ENCODE measurements around the gene SORCS3. TPM values are rescaled to one million over a fixed set of nuclear protein-coding genes. Genes with fewer than 3 reads are reported as not detected.

The SORCS3 gene
- total and polyA plus RNA-seq, 2 of the 4 experiments (the other 2 are of a cell fraction) = not detected

GRCh38 chr10:105269689-105270088, 628.6 kb downstream of the SORCS3 start:
- no CpG with 5 or more reads among the region's 3 CpGs for WGBS, 2 experiments (ENCODE audit: extremely low coverage in 2 of 2, insufficient read length in 1 of 2)

More at GRCh38 chr10:105269689-105270088, 628.6 kb downstream of the SORCS3 start:
- dilution Hi-C loops (cut with HindIII; ENCODE audit: low sequenced_read_pairs, unreplicated experiment) (no loop called here), intact Hi-C loops (cut with micrococcal nuclease) (no loop called here), in situ Hi-C loops (cut with MboI; ENCODE audit: low sequenced_read_pairs) (no loop called here)
- Histone ChIP-seq H3K9ac (ENCODE audit: low read depth, low read length) (no peak overlapping the region), H4K20me1 (ENCODE audit: insufficient read depth, low read length) (no peaks in the 10 kb centered on the region), H3K9me1 (ENCODE audit: insufficient read depth, low read length) (no peaks in the 10 kb centered on the region), H3K23ac (ENCODE audit: low read depth, low read length) (no peak overlapping the region), H3K36me3 (ENCODE audit: control insufficient read depth, insufficient read depth, low read length) (no peaks in the 10 kb centered on the region), H2AK9ac (replicated peaks; ENCODE audit: low read depth, low read length, poor library complexity) (no peak overlapping the region), H4K5ac (ENCODE audit: low read depth, low read length) (no peak overlapping the region), H2BK120ac (ENCODE audit: low read depth, low read length) (no peak overlapping the region), H3K14ac (replicated peaks; ENCODE audit: low read depth, low read length) (no peak overlapping the region), H3K27me3 (ENCODE audit: control insufficient read depth, insufficient read depth, low read length) (no peaks in the 10 kb centered on the region), H3K4me3 (ENCODE audit: insufficient read depth, low read depth, low read length) (no peak overlapping the region), H3K9me3 (ENCODE audit: control insufficient read depth, insufficient read depth, low read length) (peaks cover 10% of the 10 kb centered on the region; the same call in 1 of the 2 replicates), H2AFZ (replicated peaks; ENCODE audit: low read length, poor library complexity) (no peak overlapping the region), H3K27ac (ENCODE audit: insufficient read depth, low read length) (no peak overlapping the region), H3K79me1 (ENCODE audit: low read depth in 1 of 2, low read length in 2 of 2) (no peaks in the 10 kb centered on the region), H2BK15ac (ENCODE audit: low read depth, low read length) (no peak overlapping the region), H2BK5ac (ENCODE audit: low read depth, low read length, poor library complexity, severe bottlenecking) (no peak overlapping the region), H3K18ac (ENCODE audit: low read depth, low read length) (no peak overlapping the region), H4K8ac (ENCODE audit: low read depth in 2 of 2, low read length in 2 of 2) (no peak overlapping the region), H4K91ac (ENCODE audit: insufficient read depth, low read depth, low read length) (no peak overlapping the region), H3K4ac (ENCODE audit: low read depth, low read length) (no peak overlapping the region), H3K4me1 (ENCODE audit: control insufficient read depth, insufficient read depth, low read length) (no peaks in the 10 kb centered on the region), H2AK5ac (ENCODE audit: low read depth, low read length) (no peak overlapping the region), H3K56ac (ENCODE audit: extremely low read depth, insufficient read depth, low read length) (no peak overlapping the region), H3K4me2 (ENCODE audit: low read depth, low read length) (no peak overlapping the region), H2BK20ac (ENCODE audit: low read depth, low read length) (no peak overlapping the region)
- ChIA-PET CTCF (no interaction called here), POLR2A (ENCODE audit: unreplicated experiment) (no interaction called here)
- TF ChIP-seq MAFK (IDR thresholded peaks at IDR 0.05; ENCODE audit: low read depth, low read length) (no peak), MAZ (IDR thresholded peaks at IDR 0.05; ENCODE audit: borderline replicate concordance, low read depth, low read length) (no peak), CHD1 (IDR thresholded peaks at IDR 0.05; ENCODE audit: low read depth, low read length) (no peak), SMC3 (IDR thresholded peaks at IDR 0.05; ENCODE audit: low read depth, low read length) (no peak), RFX5 (IDR thresholded peaks at IDR 0.05; ENCODE audit: low read depth, low read length) (no peak), BHLHE40 (IDR thresholded peaks at IDR 0.05; ENCODE audit: low read depth, low read length) (no peak)
- no peak for DNase-seq
- no peak for ATAC-seq (ENCODE audit: low read depth)
- BruUV-seq (replicated peaks) = no TSS peak

Measured in IMR-90 (cell line).